Measurements from ENCODE around the gene FOXL2NB.

Gene FOXL2NB

DNA sequence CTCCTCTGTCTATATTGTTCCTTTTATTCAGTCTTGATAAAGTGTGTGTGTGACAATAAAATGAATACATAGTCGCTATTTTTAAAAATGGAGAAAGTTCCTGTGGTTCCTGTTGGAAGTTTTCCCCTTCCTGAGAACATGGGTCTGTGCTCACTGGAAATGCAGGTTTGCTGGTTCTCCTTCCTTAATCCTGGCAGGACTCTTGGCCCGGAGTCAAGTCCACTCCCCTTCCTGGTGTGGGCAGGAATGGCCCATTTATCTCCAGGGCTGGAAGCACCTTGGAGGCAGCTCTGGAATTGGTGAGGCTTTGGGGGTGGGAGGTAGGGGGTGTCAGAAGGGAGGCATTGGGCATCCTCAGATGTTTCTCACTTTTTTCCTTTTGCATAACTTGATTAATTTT, 30.2 kb upstream of the FOXL2NB start:
- TF ChIP-seq, protein P1, sequence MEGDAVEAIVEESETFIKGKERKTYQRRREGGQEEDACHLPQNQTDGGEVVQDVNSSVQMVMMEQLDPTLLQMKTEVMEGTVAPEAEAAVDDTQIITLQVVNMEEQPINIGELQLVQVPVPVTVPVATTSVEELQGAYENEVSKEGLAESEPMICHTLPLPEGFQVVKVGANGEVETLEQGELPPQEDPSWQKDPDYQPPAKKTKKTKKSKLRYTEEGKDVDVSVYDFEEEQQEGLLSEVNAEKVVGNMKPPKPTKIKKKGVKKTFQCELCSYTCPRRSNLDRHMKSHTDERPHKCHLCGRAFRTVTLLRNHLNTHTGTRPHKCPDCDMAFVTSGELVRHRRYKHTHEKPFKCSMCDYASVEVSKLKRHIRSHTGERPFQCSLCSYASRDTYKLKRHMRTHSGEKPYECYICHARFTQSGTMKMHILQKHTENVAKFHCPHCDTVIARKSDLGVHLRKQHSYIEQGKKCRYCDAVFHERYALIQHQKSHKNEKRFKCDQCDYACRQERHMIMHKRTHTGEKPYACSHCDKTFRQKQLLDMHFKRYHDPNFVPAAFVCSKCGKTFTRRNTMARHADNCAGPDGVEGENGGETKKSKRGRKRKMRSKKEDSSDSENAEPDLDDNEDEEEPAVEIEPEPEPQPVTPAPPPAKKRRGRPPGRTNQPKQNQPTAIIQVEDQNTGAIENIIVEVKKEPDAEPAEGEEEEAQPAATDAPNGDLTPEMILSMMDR (IDR thresholded peaks at IDR 0.05) = no peak

GRCh38 chr3:138919325-138919724, 27.7 kb upstream of the FOXL2NB start:
- TF ChIP-seq, protein P1 (IDR thresholded peaks at IDR 0.05) = no peak

DNA sequence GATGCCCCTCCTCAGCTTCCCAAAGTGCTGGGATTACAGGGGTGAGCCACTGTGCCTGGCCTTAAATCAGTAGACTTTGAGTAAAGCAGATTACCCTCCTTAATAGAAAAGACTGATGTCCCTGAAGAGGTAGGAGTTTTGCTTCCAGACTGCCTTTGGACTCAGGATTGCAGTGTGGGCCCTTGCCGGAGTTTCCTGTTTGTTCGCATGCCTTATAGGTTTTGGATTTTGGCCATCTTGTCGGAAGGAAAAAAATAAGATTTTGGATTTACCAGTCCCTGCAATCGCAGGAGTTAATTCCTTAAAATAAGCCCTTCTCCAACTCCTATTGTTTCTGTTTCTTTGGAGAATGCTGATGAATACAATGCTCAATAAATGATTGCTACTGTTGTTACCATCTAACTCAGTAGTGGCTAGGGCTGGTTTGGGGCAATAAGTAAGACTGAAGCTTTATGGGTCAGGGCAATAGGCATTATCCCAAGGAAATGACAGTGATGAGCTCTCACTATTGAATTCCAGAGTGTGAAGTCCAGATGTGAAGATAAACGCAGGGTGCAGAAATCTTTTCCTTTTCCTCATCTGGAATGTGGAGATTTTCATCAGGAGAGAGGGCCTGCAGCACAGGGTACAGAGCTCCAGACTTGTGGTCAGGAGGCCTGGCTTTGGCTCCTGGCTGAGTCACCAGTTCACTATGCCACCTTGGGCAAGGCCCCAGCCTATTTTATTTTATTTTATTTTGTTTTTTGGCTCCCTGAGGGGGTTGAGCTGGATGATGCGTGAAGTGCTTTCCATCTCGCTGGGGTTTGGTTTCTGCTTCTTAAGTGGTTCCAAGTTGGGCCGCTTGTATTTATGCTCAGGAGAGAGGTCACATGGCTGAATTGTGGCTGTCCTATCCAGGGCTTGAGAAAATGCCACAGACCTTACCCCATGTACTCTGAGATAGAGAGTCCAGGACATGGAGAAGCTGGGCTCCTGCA, 25.4 kb upstream of the FOXL2NB start:
- TF ChIP-seq, protein P1 (IDR thresholded peaks at IDR 0.05) = no peak

DNA sequence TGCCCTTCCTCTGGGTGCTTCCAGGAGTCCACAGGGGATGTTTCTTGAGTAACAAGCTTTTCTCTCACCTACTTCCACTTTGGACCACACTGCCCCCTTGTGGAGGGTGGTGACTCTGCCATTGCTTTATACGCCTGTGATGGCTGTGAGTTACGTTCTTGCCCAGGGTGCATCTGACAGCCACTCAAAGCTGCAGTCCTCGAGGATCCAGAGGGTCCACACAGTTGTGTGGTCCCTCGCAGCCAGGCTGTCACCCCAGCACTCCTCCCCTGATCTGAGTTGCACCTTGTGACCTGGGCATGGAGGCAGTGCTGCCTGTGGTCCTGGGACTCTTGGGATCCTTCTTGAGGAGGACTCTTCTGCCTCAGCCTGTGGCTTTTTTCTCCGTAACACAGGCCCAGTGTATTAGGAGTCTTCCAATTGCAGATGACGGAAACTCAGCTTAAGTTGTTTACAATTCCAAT, 23.5 kb upstream of the FOXL2NB start:
- TF ChIP-seq, protein P1 (IDR thresholded peaks at IDR 0.05) = peak; percentile 95

DNA sequence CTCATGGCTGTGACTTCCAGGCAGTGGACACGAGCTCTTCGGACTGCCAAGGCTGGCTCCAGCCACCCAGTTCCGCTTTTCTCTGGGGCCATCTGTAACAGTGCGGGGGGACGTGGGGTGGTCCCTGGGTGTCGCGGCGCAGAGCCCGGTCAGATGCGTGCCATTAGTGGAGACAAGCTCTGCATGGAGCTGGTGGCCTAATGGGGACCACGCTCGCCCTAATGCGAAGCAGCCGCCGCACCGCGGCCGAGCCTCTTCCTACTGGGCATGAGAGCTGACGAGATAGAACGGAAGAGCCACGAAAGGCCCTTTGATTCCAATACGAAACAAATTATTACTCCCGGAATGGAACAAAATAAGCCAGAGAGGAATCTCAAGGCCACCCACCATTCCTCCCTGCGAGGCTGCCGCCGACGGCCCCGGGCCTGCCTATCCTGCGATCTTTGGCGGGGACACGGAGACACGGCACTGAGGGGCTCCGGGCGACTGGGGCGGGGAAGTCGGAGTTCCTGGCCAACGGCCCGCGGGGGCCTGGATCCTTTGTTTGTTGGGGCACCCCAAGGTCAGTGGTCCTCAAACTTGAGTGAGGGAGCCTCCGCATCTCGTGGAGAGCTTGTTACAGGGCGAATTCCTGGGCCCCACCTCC, 18.2 kb upstream of the FOXL2NB start:
- TF ChIP-seq, protein P1 (IDR thresholded peaks at IDR 0.05) = no peak

GRCh38 chr3:138933068-138933668, 13.8 kb upstream of the FOXL2NB start:
- TF ChIP-seq, protein P1 (IDR thresholded peaks at IDR 0.05) = no peak

DNA sequence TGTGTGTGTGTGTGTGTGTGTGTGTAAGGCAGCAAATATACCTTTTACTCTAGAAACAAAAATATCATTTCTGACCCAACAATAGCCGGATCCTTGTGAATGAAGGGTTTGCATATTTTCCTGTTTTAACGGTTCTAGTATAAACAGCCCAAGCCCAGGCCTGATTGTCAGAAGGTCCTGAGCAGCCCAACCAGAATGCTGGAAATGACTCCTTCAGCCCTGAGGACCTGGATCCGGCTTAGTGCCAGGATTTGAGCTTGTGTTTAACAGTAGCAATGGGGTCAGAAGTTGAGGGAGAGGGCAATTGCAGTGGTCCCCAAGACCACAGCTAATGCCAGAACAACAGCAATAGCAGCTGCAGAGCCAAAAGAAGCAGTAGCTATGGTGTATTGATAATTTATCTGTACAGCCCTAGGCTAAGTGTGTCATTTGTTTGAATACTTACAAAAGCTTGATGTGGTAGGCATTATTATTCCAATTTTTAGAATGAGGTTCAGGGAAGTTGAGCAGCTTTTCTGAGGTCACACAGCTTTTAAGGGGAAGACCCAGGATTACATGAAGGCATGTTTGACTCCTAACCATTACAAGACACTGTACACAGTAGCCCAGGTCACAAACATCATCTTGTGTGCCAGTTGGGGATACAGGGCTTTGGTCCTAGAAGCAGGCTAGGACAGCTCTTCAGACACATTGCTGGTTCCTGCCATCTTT, 12.9 kb upstream of the FOXL2NB start:
- TF ChIP-seq, protein P1 (IDR thresholded peaks at IDR 0.05) = no peak

Data from LNCAP (cell line).